Testis (tissue), 3 donors: ENCODE measurements around the gene MSI2. TPM values are rescaled to one million over a fixed set of nuclear protein-coding genes. Genes with fewer than 3 reads are reported as not detected.

Experiments
- DNase-seq: peaks from one replicate; pipeline ENCODE4 v3.0.0-alpha.2; 2019
- H3K27ac ChIP-seq, 2 donors: fragments of 200-600 bp; sonication (generic); one replicate each; pipeline ENCODE4 v1.5.1; 2019
- H3K27me3 ChIP-seq: fragments of 200-600 bp; sonication (generic); one replicate; pipeline ENCODE4 v1.5.1; 2019
- H3K36me3 ChIP-seq: fragments of 200-600 bp; sonication (generic); one replicate; pipeline ENCODE4 v1.5.1; 2017; ENCODE audit warnings: low read depth; ENCODE audit errors: missing control alignments
- H3K4me1 ChIP-seq: fragments of 200-600 bp; sonication (generic); one replicate; pipeline ENCODE4 v1.5.1; 2019
- H3K4me3 ChIP-seq, 2 donors: fragments of 200-600 bp; sonication (generic); one replicate each; pipeline ENCODE4 v1.5.1; 2017 to 2019
- H3K9me3 ChIP-seq: fragments of 200-600 bp; sonication (generic); one replicate; pipeline ENCODE4 v1.5.1; 2017
- POLR2A ChIP-seq: fragments of 450-650 bp; IDR thresholded peaks from one replicate; pipeline ENCODE4 v1.6.1; 2017; ENCODE audit warnings: antibody characterized with exemption, mild to moderate bottlenecking, moderate library complexity
- whole genome bisulfite sequencing, 2 donors: methylation state at CpG; one replicate each; pipeline ENCODE4 v1.1.5; 2018; 5-methylcytosine and 5-hydroxymethylcytosine counted together
- intact Hi-C: fragments of 100-400 bp; cut with DNase I; formaldehyde crosslinking; loops from one replicate; pipeline ENCODE4 v1.15.1; 2023; ENCODE audit warnings: low total_unique reads
- polyA plus RNA-seq: library from polyadenylated mRNA; stranded (reverse); fragments of 350-450 nt; fragmentation: Illumina TruSeq; extraction: RNeasy Lipid Tissue Mini Kit (QIAGEN cat#74804); gene quantifications from one replicate; pipeline ENCODE4 v1.2.3, GENCODE V29; 2014; ENCODE audit warnings: low read depth, low replicate concordance; ENCODE audit not compliant: insufficient read depth
- total RNA-seq, 2 donors: library from RNA; depleted of rRNA; stranded (reverse); fragments of >200 nt; gene quantifications; one replicate each; pipeline ENCODE4 v1.2.3, GENCODE V29; 2016
- TF ChIP-seq, protein P1 (sequence below), 3 experiments: fragments of 450-650 bp in 2 of 3; fragments of 200-600 bp in 1 of 3; sonication (generic) in 1 of 3; IDR thresholded peaks; one replicate each; pipeline ENCODE4 v1.5.1; 2016 to 2019; ENCODE audit warnings: antibody characterized with exemption in 3 of 3, mild to moderate bottlenecking in 2 of 3, moderate library complexity in 1 of 3

MSI2 gene
- total and polyA plus RNA-seq, 3 donors from 2014 or later, result 46.5 to 106 (median 76.6) TPM

GRCh38 chr17:57455063-57455914, 199.0 kb downstream of the MSI2 start:
- no peaks in the 10 kb centered on the region for H3K27me3 ChIP-seq
- no peaks in the 10 kb centered on the region for H3K9me3 ChIP-seq
- WGBS, 2 donors, result 32 to 50% methylated on average over 15 to 25 of the region's 25 CpGs
- peaks cover 17% of the 10 kb centered on the region for H3K4me1 ChIP-seq
- intact Hi-C loops, result no loop called here
- H3K27ac ChIP-seq, result peak overlapping the region in 1 of 2 donors; percentile 35
- TF ChIP-seq, protein P1, sequence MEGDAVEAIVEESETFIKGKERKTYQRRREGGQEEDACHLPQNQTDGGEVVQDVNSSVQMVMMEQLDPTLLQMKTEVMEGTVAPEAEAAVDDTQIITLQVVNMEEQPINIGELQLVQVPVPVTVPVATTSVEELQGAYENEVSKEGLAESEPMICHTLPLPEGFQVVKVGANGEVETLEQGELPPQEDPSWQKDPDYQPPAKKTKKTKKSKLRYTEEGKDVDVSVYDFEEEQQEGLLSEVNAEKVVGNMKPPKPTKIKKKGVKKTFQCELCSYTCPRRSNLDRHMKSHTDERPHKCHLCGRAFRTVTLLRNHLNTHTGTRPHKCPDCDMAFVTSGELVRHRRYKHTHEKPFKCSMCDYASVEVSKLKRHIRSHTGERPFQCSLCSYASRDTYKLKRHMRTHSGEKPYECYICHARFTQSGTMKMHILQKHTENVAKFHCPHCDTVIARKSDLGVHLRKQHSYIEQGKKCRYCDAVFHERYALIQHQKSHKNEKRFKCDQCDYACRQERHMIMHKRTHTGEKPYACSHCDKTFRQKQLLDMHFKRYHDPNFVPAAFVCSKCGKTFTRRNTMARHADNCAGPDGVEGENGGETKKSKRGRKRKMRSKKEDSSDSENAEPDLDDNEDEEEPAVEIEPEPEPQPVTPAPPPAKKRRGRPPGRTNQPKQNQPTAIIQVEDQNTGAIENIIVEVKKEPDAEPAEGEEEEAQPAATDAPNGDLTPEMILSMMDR (IDR thresholded peaks at IDR 0.05), result no peak
- no peak for TF ChIP-seq POLR2A
- H3K36me3 ChIP-seq, result no peaks in the 10 kb centered on the region
- H3K4me3 ChIP-seq, result no peak overlapping the region
- DNase-seq, result peak; percentile 38

DNA sequence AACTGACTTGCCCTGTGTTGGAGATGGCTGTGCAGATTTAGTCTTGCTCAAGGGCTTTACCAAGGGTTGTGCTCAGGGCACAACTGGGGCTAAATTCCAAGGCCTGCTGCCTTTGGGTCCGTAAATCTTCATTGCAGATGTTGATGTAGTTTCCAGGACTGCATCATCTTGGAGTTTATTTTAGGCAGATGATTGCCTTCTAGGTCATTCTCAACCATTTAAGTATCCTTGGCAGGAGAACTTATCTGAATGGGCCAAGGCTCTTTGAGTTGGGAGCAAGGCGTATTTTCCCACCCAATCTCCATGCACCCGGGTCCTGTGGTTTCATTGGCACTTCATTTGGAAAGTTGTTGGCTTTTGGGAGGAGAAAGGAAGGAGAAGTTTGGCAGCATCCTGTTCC, 200.3 kb downstream of the MSI2 start:
- H3K27ac ChIP-seq, result no peak overlapping the region
- TF ChIP-seq, protein P1 (IDR thresholded peaks at IDR 0.05), result no peak
- no peak for TF ChIP-seq POLR2A
- no peak overlapping the region for H3K4me3 ChIP-seq

DNA sequence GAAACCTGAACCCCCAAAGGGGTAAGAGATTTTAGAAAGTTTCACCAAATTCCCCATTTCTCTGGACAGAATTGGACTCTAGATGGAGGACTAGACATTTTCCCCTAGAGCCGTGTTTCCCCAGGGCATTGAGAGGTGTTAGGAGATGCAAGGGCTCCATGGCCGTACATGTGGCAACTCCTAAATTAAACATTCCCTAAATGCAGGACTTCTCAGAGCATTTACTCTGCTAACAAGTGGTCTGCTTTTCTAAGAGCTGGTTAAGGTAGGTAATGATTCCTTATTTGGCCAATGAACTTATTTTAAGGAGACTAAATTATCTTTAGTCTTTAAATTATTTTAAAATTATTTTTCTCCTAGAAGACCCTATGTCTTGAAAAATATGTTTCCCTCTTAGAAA, 200.9 kb downstream of the MSI2 start:
- no peak overlapping the region for H3K27ac ChIP-seq
- no peak for TF ChIP-seq POLR2A
- TF ChIP-seq, protein P1 (IDR thresholded peaks at IDR 0.05), result no peak
- no peaks in the 10 kb centered on the region for H3K9me3 ChIP-seq
- peaks cover 17% of the 10 kb centered on the region for H3K4me1 ChIP-seq
- DNase-seq, result no peak
- 89 to 94% methylated on average over 2 of the region's 2 CpGs for WGBS, 2 donors
- H3K4me3 ChIP-seq, result no peak overlapping the region
- no peaks in the 10 kb centered on the region for H3K27me3 ChIP-seq
- intact Hi-C loops, result no loop called here
- H3K36me3 ChIP-seq, result no peaks in the 10 kb centered on the region

More for the DNA sequence above, 200.3 kb downstream of the MSI2 start:
- WGBS, 2 donors, result 64 to 72% methylated on average over 3 of the region's 3 CpGs
- H3K36me3 ChIP-seq, result no peaks in the 10 kb centered on the region
- no peaks in the 10 kb centered on the region for H3K9me3 ChIP-seq
- intact Hi-C loops, result no loop called here
- no peak for DNase-seq
- H3K27me3 ChIP-seq, result no peaks in the 10 kb centered on the region
- H3K4me1 ChIP-seq, result peaks cover 17% of the 10 kb centered on the region

- DNase-seq, result no peak
- WGBS, 2 donors, result 89 to 96% methylated on average over 9 of the region's 9 CpGs
- Histone ChIP-seq H3K36me3 (no peaks in the 10 kb centered on the region), H3K27ac (no peak overlapping the region), H3K4me1 (peaks cover 21% of the 10 kb centered on the region), H3K4me3 (no peak overlapping the region), H3K9me3 (no peaks in the 10 kb centered on the region), H3K27me3 (no peaks in the 10 kb centered on the region)
- intact Hi-C loops, result no loop called here
- no peak for TF ChIP-seq POLR2A
- TF ChIP-seq, protein P1 (IDR thresholded peaks at IDR 0.05), result no peak
These were observed 202.5 kb downstream of the MSI2 start for GRCh38 chr17:57458718-57459285.
